ENCODE results near the gene RNF19B. TPM values are rescaled to one million over a fixed set of nuclear protein-coding genes. Genes with fewer than 3 reads are reported as not detected.
A peak's percentile ranks its signal among the peaks of the same experiment; 100 is the strongest.

The RNF19B gene
- total RNA-seq, 1 donor from 2014 or later, result 18.8 TPM

- H3K27ac Mint-ChIP-seq (ENCODE audit: unreplicated experiment), result no peak overlapping the region
- no peaks in the 10 kb centered on the region for H3K9me3 Mint-ChIP-seq (ENCODE audit: unreplicated experiment)
- no peaks in the 10 kb centered on the region for H3K4me1 Mint-ChIP-seq (ENCODE audit: unreplicated experiment)
- peaks cover 13% of the 10 kb centered on the region for H3K36me3 Mint-ChIP-seq (ENCODE audit: low read depth, unreplicated experiment)
- H3K27me3 Mint-ChIP-seq (ENCODE audit: unreplicated experiment), result peaks cover 2% of the 10 kb centered on the region
- TF ChIP-seq, protein P1, sequence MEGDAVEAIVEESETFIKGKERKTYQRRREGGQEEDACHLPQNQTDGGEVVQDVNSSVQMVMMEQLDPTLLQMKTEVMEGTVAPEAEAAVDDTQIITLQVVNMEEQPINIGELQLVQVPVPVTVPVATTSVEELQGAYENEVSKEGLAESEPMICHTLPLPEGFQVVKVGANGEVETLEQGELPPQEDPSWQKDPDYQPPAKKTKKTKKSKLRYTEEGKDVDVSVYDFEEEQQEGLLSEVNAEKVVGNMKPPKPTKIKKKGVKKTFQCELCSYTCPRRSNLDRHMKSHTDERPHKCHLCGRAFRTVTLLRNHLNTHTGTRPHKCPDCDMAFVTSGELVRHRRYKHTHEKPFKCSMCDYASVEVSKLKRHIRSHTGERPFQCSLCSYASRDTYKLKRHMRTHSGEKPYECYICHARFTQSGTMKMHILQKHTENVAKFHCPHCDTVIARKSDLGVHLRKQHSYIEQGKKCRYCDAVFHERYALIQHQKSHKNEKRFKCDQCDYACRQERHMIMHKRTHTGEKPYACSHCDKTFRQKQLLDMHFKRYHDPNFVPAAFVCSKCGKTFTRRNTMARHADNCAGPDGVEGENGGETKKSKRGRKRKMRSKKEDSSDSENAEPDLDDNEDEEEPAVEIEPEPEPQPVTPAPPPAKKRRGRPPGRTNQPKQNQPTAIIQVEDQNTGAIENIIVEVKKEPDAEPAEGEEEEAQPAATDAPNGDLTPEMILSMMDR (IDR thresholded peaks at IDR 0.05; ENCODE audit: unreplicated experiment), result no peak
- DNase-seq (ENCODE audit: low spot score), result no peak
- no peak overlapping the region for H3K4me3 Mint-ChIP-seq (ENCODE audit: unreplicated experiment)
Observed at GRCh38 chr1:32949519-32949918, 15.1 kb downstream of the RNF19B start.

- Mint-ChIP-seq H3K27ac (ENCODE audit: unreplicated experiment) (no peak overlapping the region), H3K9me3 (ENCODE audit: unreplicated experiment) (no peaks in the 10 kb centered on the region), H3K4me1 (ENCODE audit: unreplicated experiment) (no peaks in the 10 kb centered on the region), H3K36me3 (ENCODE audit: low read depth, unreplicated experiment) (peaks cover 20% of the 10 kb centered on the region), H3K27me3 (ENCODE audit: unreplicated experiment) (peaks cover 2% of the 10 kb centered on the region), H3K4me3 (ENCODE audit: unreplicated experiment) (no peak overlapping the region)
- TF ChIP-seq, protein P1 (IDR thresholded peaks at IDR 0.05; ENCODE audit: unreplicated experiment), result no peak
- no peak for DNase-seq (ENCODE audit: low spot score)
Observed at GRCh38 chr1:32948905-32949304, 15.7 kb downstream of the RNF19B start.

- Mint-ChIP-seq H3K36me3 (ENCODE audit: low read depth, unreplicated experiment) (peaks cover 25% of the 10 kb centered on the region), H3K27ac (ENCODE audit: unreplicated experiment) (no peak overlapping the region), H3K27me3 (ENCODE audit: unreplicated experiment) (peaks cover 2% of the 10 kb centered on the region), H3K9me3 (ENCODE audit: unreplicated experiment) (no peaks in the 10 kb centered on the region), H3K4me1 (ENCODE audit: unreplicated experiment) (no peaks in the 10 kb centered on the region), H3K4me3 (ENCODE audit: unreplicated experiment) (no peak overlapping the region)
- no peak for DNase-seq (ENCODE audit: low spot score)
- TF ChIP-seq, protein P1 (IDR thresholded peaks at IDR 0.05; ENCODE audit: unreplicated experiment), result no peak
Observed at GRCh38 chr1:32948390-32948722, 16.3 kb downstream of the RNF19B start.

GRCh38 chr1:32947669-32948389 lies 16.8 kb downstream of the RNF19B start:
- Mint-ChIP-seq H3K36me3 (ENCODE audit: low read depth, unreplicated experiment) (peaks cover 26% of the 10 kb centered on the region), H3K27ac (ENCODE audit: unreplicated experiment) (no peak overlapping the region), H3K9me3 (ENCODE audit: unreplicated experiment) (no peaks in the 10 kb centered on the region), H3K27me3 (ENCODE audit: unreplicated experiment) (peaks cover 2% of the 10 kb centered on the region), H3K4me3 (ENCODE audit: unreplicated experiment) (no peak overlapping the region), H3K4me1 (ENCODE audit: unreplicated experiment) (no peaks in the 10 kb centered on the region)
- TF ChIP-seq, protein P1 (IDR thresholded peaks at IDR 0.05; ENCODE audit: unreplicated experiment), result no peak
- DNase-seq (ENCODE audit: low spot score), result no peak

DNA sequence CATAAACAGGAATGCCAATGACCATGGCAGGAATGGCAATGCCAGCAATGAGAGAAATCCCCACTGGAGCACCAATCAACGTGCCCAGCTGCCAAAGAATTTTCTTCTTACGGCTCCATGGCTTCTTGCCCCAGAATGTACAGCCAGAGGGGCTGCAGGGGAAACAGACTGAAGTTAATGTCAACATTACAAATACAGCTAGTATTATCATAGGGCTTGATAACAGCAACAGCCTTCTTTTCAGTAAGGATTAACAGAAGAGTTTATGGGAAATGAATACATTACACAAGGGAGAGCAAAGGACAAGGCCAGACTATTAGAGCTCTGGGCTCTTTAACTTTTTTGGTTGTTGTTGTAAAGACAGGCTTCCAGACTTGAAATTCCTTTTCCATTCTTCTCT lies 18.2 kb downstream of the RNF19B start:
- H3K27ac Mint-ChIP-seq (ENCODE audit: unreplicated experiment), result no peak overlapping the region
- TF ChIP-seq, protein P1 (IDR thresholded peaks at IDR 0.05; ENCODE audit: unreplicated experiment), result no peak
- H3K9me3 Mint-ChIP-seq (ENCODE audit: unreplicated experiment), result no peaks in the 10 kb centered on the region
- H3K4me1 Mint-ChIP-seq (ENCODE audit: unreplicated experiment), result no peaks in the 10 kb centered on the region
- H3K27me3 Mint-ChIP-seq (ENCODE audit: unreplicated experiment), result peaks cover 2% of the 10 kb centered on the region
- peaks cover 26% of the 10 kb centered on the region for H3K36me3 Mint-ChIP-seq (ENCODE audit: low read depth, unreplicated experiment)
- DNase-seq (ENCODE audit: low spot score), result no peak
- H3K4me3 Mint-ChIP-seq (ENCODE audit: unreplicated experiment), result peak overlapping the region; percentile 33

All from endothelial cell (in vitro differentiated cells).